Lower lobe of right lung (tissue), 2 donors: ENCODE measurements around the gene THOP1. TPM values are rescaled to one million over a fixed set of nuclear protein-coding genes. Genes with fewer than 3 reads are reported as not detected.
A peak's percentile ranks its signal among the peaks of the same experiment; 100 is the strongest.
"Not testable (repeated sequence)": the region's sequence is repeated elsewhere in the genome, so short reads cannot be mapped to it uniquely, and the experiment has no call there.

Experiments
- ATAC-seq, 2 donors: fragments of 200-7000 bp; cut with Tn5 transposase; one replicate each; pipeline ENCODE4 v1.9.1; 2020 to 2022; ENCODE audit warnings: mild to moderate bottlenecking in 2 of 2, moderate library complexity in 2 of 2
- DNase-seq: peaks from one replicate; pipeline ENCODE4 v3.0.0-alpha.2; 2020
- H3K27ac ChIP-seq: fragments of 200-600 bp; one replicate; pipeline ENCODE4 v1.8.0; 2022
- H3K27me3 ChIP-seq: fragments of 200-600 bp; one replicate; pipeline ENCODE4 v1.8.0; 2022; ENCODE audit warnings: low read depth
- H3K36me3 ChIP-seq: fragments of 200-600 bp; one replicate; pipeline ENCODE4 v1.8.0; 2022; ENCODE audit warnings: mild to moderate bottlenecking
- H3K4me1 ChIP-seq: fragments of 200-600 bp; one replicate; pipeline ENCODE4 v1.8.0; 2022
- H3K4me3 ChIP-seq: fragments of 200-600 bp; one replicate; pipeline ENCODE4 v1.8.0; 2022; ENCODE audit warnings: mild to moderate bottlenecking
- H3K9me3 ChIP-seq: fragments of 200-600 bp; one replicate; pipeline ENCODE4 v1.8.0; 2022
- CTCF ChIP-seq: fragments of 200-600 bp; IDR thresholded peaks from one replicate; pipeline ENCODE4 v1.8.0; 2022; ENCODE audit warnings: antibody characterized with exemption, mild to moderate bottlenecking
- intact Hi-C: fragments of 100-400 bp; cut with DNase I; formaldehyde crosslinking; loops from one replicate; pipeline ENCODE4 v1.11.0; 2022
- total RNA-seq: library from RNA; stranded (reverse); fragmentation: NEBNext Ultra II Directional; extraction: Animal tissue kit (Norgen Biotek cat#: 25700); gene quantifications from one replicate; pipeline ENCODE4 v1.2.1, GENCODE V29; 2021
- donor health status: DM: no; HTN: yes; CAD: no; lungs with severe emphysema.

THOP1 gene
- total RNA-seq, 1 donor from 2014 or later = 34.9 TPM

- H3K36me3 ChIP-seq = peaks cover 8% of the 10 kb centered on the region
- no peak for ATAC-seq
- intact Hi-C loops = no loop called here
- no peaks in the 10 kb centered on the region for H3K9me3 ChIP-seq
- peak; percentile 42 for DNase-seq
- no peak for TF ChIP-seq CTCF
- no peak overlapping the region for H3K27ac ChIP-seq
- no peaks in the 10 kb centered on the region for H3K27me3 ChIP-seq
- H3K4me3 ChIP-seq = no peak overlapping the region
- H3K4me1 ChIP-seq = peaks cover 13% of the 10 kb centered on the region
These were observed 30.6 kb downstream of the THOP1 start for GRCh38 chr19:2815923-2816322.

DNA sequence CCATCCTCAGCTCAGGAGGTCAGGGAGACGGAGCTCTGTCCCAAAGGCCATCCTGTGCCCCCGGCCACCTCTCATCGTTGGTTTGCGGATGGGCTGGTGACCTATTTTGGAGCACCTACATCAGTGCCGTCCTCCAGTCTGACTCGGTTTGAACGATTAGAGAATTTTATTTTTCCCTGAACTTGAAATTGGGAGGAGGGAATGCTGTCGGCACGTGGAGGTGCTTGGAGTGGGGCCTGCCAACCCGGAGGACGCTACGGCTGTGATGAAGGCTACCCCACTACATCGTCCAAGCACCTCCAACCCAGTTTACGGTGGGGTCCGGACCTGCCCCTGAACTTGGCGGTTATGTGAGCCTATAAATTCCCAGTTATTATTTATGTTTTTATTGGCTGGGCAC, 31.3 kb downstream of the THOP1 start:
- TF ChIP-seq CTCF = no peak
- Histone ChIP-seq H3K27me3 (no peaks in the 10 kb centered on the region), H3K27ac (no peak overlapping the region), H3K4me1 (peaks cover 16% of the 10 kb centered on the region), H3K9me3 (no peaks in the 10 kb centered on the region), H3K36me3 (peaks cover 8% of the 10 kb centered on the region), H3K4me3 (no peak overlapping the region)
- ATAC-seq = no peak
- no peak for DNase-seq
- intact Hi-C loops = no loop called here

DNA sequence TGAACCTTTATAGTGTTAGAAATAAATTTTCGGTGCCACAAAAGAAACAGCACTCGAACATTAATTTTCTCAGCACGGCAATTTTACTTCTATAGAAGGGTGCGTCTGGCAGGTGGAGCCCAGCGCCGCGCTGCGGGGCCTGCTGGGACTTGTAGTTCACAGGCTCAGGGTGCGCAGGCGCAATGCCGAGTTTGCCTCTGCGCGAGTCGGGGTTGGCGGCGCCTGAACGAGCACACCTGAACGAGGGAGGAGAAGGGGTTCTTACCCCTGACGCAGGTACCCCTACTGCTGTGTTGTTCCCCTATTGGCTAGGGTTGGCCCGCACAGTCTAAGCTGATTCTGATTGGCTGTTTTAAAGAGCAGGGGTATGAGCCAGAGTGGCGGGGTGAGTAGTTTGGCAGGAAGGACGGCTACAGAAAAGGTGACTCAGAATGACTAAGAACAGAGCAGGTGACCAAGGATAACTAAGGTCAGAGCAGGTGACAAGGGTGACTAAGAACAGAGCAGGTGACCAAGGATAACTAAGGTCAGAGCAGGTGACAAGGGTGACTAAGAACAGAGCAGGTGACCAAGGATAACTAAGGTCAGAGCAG, 32.0 kb downstream of the THOP1 start:
- intact Hi-C loops, H3K27ac ChIP-seq, H3K9me3 ChIP-seq, H3K4me3 ChIP-seq, ATAC-seq, H3K36me3 ChIP-seq, H3K27me3 ChIP-seq: not testable (repeated sequence)
- peaks cover 16% of the 10 kb centered on the region for H3K4me1 ChIP-seq
- peak; percentile 46 for DNase-seq

GRCh38 chr19:2819540-2820111, 34.3 kb downstream of the THOP1 start, which contains the start of gene ZNF554:
Gene ZNF554 (plus strand): TSS chr19:2819868. CDS start chr19:2820072, 204 bp downstream.
- Histone ChIP-seq H3K4me3 (peak within 1 kb of the TSS; percentile 91), H3K36me3 (no peaks in the 10 kb centered on the region), H3K4me1 (peaks cover 16% of the 10 kb centered on the region), H3K27ac (peak within 1 kb of the TSS; percentile 76), H3K27me3 (no peaks in the 10 kb centered on the region), H3K9me3 (no peaks in the 10 kb centered on the region)
- peak; percentile 98 for TF ChIP-seq CTCF
- intact Hi-C loops = no loop called here
- ATAC-seq = peak; percentile 98 to 99
- DNase-seq = peak; percentile 99

DNA sequence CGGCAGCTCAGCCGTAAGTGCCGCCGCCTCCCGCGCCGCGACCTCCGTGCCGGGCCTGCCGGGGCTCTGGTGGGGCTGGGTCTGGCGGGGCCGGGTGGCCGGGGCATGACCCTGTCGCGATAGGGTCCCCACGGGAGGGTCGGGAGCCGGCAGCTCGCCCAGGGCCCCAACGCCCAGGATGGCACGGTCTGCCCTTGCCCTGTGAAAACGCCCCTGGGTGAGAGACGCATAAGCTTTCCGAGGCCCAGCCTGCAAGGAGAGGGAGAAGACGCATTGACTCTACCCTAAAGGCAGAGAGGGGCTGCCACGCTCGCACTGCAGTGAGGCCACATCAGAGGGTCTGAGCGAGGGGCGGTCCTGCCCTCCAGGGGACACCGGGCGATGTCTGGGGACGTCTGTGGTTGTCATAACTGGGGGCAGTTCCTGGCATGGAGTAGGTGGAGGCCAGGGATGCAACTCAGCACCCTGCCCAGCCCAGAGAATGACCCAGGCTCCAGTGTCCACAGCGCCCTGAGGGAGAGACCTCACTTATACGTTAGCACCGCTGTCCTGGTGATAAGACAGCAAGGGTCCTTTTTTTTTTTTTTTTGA, 34.9 kb downstream of the THOP1 start:
- H3K4me1 ChIP-seq = peaks cover 16% of the 10 kb centered on the region
- ATAC-seq (peak; percentile 7), DNase-seq (peak; percentile 50)
- no peak for TF ChIP-seq CTCF
- no peaks in the 10 kb centered on the region for H3K27me3 ChIP-seq
- peak overlapping the region; percentile 76 for H3K27ac ChIP-seq
- no peaks in the 10 kb centered on the region for H3K9me3 ChIP-seq
- intact Hi-C loops = no loop called here
- no peaks in the 10 kb centered on the region for H3K36me3 ChIP-seq
- H3K4me3 ChIP-seq = peak overlapping the region; percentile 91

DNA sequence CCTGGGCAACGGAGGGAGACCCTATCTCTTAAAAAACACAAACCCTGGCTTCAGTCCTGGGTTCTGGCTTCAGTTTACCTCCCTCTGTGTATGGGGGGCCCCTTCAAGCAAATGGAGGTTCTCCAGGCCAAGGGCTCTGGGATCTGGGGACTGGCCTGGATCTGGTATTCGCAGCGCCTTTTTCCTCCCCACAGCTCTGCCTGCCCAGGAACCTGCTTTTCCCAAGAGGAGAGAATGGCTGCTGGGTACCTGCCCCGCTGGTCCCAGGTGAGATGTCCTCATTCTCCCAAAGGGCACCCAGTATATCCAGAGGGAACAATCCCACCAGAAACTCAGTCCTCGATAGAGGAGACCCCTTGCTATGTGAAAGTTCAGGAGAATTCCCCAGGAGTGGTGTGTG, 37.5 kb downstream of the THOP1 start:
- H3K9me3 ChIP-seq = no peaks in the 10 kb centered on the region
- H3K27ac ChIP-seq = no peak overlapping the region
- H3K4me1 ChIP-seq = peaks cover 16% of the 10 kb centered on the region
- ATAC-seq (no peak), DNase-seq (no peak)
- peaks cover 12% of the 10 kb centered on the region for H3K36me3 ChIP-seq
- H3K27me3 ChIP-seq = no peaks in the 10 kb centered on the region
- intact Hi-C loops = no loop called here
- no peak overlapping the region for H3K4me3 ChIP-seq
- no peak for TF ChIP-seq CTCF
